Thyroid gland (tissue), 4 donors: Measurements from ENCODE around the gene EVI5L.

Experiments used
- POLR2A ChIP-seq, 2 donors: fragments of 450-650 bp; IDR thresholded peaks; one replicate each; pipeline ENCODE4 v1.6.1; 2017; ENCODE audit warnings: antibody characterized with exemption in 2 of 2, mild to moderate bottlenecking in 2 of 2, moderate library complexity in 1 of 2
- TF ChIP-seq, protein P1 (sequence below), 6 experiments: fragments of 200-600 bp in 3 of 6; fragments of 450-650 bp in 3 of 6; sonication (generic) in 3 of 6; IDR thresholded peaks; one replicate each; pipeline ENCODE4 v1.5.1; 2016 to 2019; ENCODE audit warnings: antibody characterized with exemption in 6 of 6, mild to moderate bottlenecking in 2 of 6, inconsistent platforms in 1 of 6, moderate library complexity in 1 of 6

DNA sequence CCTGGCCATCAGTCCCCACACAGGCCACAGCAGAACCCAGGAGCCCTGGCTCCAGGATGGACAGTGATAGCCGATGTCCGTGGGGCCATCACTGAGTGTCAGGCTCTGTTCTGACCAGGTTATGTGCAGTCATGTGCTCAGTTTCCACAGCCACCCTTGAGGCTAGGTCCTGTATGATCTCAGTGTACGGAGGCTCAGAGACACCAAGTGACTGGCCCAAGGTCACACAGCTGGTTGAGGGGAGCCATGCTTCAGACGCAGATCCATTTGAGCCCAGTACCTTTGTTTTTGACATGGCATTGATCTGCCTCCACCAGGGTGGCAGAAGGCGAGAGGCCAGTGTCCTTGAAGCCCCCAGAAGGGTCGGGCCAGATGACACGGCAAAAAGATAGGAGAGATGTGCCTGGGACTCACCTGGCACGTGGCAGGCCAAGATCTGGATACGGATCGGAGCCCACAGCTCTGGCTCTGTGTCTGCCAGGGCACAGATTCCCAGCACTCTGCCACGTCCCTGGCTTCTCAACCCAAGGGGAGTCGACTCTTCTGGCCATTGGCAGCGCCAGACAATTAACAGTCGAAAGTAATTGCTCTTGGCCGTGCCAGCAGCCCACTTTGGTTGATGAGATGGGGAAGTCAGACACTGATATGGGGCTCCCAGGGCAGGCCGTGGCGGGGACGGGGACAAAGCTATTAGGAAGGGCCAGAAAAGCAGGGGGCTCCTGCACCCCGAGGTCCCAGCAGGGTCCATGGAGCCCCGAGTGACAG is 15.6 kb downstream of the EVI5L start:
- TF ChIP-seq, protein P1, sequence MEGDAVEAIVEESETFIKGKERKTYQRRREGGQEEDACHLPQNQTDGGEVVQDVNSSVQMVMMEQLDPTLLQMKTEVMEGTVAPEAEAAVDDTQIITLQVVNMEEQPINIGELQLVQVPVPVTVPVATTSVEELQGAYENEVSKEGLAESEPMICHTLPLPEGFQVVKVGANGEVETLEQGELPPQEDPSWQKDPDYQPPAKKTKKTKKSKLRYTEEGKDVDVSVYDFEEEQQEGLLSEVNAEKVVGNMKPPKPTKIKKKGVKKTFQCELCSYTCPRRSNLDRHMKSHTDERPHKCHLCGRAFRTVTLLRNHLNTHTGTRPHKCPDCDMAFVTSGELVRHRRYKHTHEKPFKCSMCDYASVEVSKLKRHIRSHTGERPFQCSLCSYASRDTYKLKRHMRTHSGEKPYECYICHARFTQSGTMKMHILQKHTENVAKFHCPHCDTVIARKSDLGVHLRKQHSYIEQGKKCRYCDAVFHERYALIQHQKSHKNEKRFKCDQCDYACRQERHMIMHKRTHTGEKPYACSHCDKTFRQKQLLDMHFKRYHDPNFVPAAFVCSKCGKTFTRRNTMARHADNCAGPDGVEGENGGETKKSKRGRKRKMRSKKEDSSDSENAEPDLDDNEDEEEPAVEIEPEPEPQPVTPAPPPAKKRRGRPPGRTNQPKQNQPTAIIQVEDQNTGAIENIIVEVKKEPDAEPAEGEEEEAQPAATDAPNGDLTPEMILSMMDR (IDR thresholded peaks at IDR 0.05): no peak
- TF ChIP-seq POLR2A (IDR thresholded peaks at IDR 0.05): no peak
